Neural progenitor cell (in vitro differentiated cells): ENCODE measurements around the gene SAP30L. TPM values are rescaled to one million over a fixed set of nuclear protein-coding genes. Genes with fewer than 3 reads are reported as not detected.

Source experiments
- DNase-seq: peaks from one replicate; pipeline ENCODE4 v3.0.0-alpha.2; 2016; ENCODE audit warnings: low spot score
- H2AFZ ChIP-seq: fragments of 200-600 bp; sonication (generic); replicated peaks from 2 replicates; pipeline ENCODE4 v1.6.1; 2016; ENCODE audit warnings: antibody characterized with exemption
- H3F3A ChIP-seq: fragments of 200-600 bp; sonication (generic); 2 replicates; pipeline ENCODE4 v1.6.1; 2016; ENCODE audit warnings: antibody characterized with exemption, low read depth
- H3K27ac ChIP-seq: fragments of 200-600 bp; sonication (generic); 2 replicates; pipeline ENCODE4 v1.5.1; 2016; ENCODE audit warnings: mild to moderate bottlenecking
- H3K27me3 ChIP-seq: fragments of 200-600 bp; sonication (generic); 2 replicates; pipeline ENCODE4 v1.6.1; 2016; ENCODE audit warnings: mild to moderate bottlenecking, moderate library complexity
- H3K36me3 ChIP-seq: fragments of 200-600 bp; sonication (generic); 2 replicates; pipeline ENCODE4 v1.5.1; 2016
- H3K4me1 ChIP-seq: fragments of 200-600 bp; sonication (generic); 2 replicates; pipeline ENCODE4 v1.6.1; 2016; ENCODE audit warnings: mixed run types
- H3K4me2 ChIP-seq: fragments of 200-600 bp; sonication (generic); 2 replicates; pipeline ENCODE4 v1.6.1; 2016
- H3K4me3 ChIP-seq: fragments of 200-600 bp; sonication (generic); 2 replicates; pipeline ENCODE4 v1.5.1; 2016
- H3K79me2 ChIP-seq: fragments of 200-600 bp; sonication (generic); 2 replicates; pipeline ENCODE4 v1.6.1; 2016; ENCODE audit warnings: low read depth
- H3K9ac ChIP-seq: fragments of 200-600 bp; sonication (generic); 2 replicates; pipeline ENCODE4 v1.6.1; 2016
- H3K9me3 ChIP-seq: fragments of 200-600 bp; sonication (generic); 2 replicates; pipeline ENCODE4 v1.5.1; 2016; ENCODE audit warnings: low read depth
- H4K20me1 ChIP-seq: fragments of 200-600 bp; sonication (generic); 2 replicates; pipeline ENCODE4 v1.6.1; 2016; ENCODE audit warnings: low read depth
- H3K27ac Mint-ChIP-seq: 3 replicates; pipeline ENCODE4 v1.8.0; 2021; ENCODE audit warnings: mixed read lengths
- H3K27me3 Mint-ChIP-seq: 2 replicates; pipeline ENCODE4 v1.8.0; 2022; ENCODE audit warnings: low read depth, mild to moderate bottlenecking, inconsistent platforms, moderate library complexity, mixed read lengths; ENCODE audit not compliant: insufficient read depth
- H3K36me3 Mint-ChIP-seq: 3 replicates; pipeline ENCODE4 v1.8.0; 2021; ENCODE audit warnings: mixed read lengths
- H3K4me1 Mint-ChIP-seq: 3 replicates; pipeline ENCODE4 v1.8.0; 2021; ENCODE audit warnings: mixed read lengths
- H3K4me3 Mint-ChIP-seq: 3 replicates; pipeline ENCODE4 v1.8.0; 2021; ENCODE audit warnings: mild to moderate bottlenecking, moderate library complexity, mixed read lengths
- H3K9me3 Mint-ChIP-seq: 3 replicates; pipeline ENCODE4 v1.8.0; 2020; ENCODE audit warnings: mixed read lengths
- EZH2 ChIP-seq: fragments of 200-600 bp; sonication (generic); IDR thresholded peaks from 2 replicates; pipeline ENCODE4 v1.6.1; 2017; ENCODE audit warnings: antibody characterized with exemption, mild to moderate bottlenecking, moderate library complexity
- EZH2phosphoT487 ChIP-seq: fragments of 200-600 bp; sonication (generic); IDR thresholded peaks from 2 replicates; pipeline ENCODE4 v1.6.1; 2017; ENCODE audit warnings: antibody characterized with exemption
- total RNA-seq: library from RNA; depleted of rRNA; stranded (reverse); fragments of >200 nt; gene quantifications from 2 replicates; pipeline ENCODE4 v1.2.3, GENCODE V29; 2015; ENCODE audit warnings: low replicate concordance
- TF ChIP-seq, protein P1 (sequence below): fragments of 200-600 bp; sonication (generic); IDR thresholded peaks from 2 replicates; pipeline ENCODE4 v1.5.1; 2017; ENCODE audit warnings: antibody characterized with exemption, mild to moderate bottlenecking

SAP30L gene
- total RNA-seq, 1 donor from 2014 or later = 13.2 TPM

DNA sequence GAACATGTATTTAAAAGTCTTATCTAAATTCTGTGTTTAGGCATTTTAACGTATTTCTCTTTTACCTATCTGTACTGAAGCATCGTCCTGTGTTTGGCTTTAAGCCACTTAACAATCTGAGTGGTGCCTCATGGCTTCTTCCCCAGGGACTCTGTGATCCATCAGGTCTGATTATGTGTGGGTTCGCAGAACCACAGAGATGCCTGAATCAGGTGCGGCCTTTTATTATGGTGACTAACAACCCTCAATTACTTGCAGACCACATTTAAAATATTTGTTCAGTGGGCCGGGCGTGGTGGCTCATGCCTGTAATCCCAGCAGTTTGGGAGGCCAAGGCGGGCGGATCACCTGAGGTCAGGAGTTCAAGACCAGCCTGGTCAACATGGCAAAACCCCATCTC is 39.6 kb upstream of the SAP30L start:
- Histone ChIP-seq H3K79me2 (no peaks in the 10 kb centered on the region), H3K36me3 (no peaks in the 10 kb centered on the region), H3K27ac (no peak overlapping the region), H3K4me3 (no peak overlapping the region), H3K27me3 (peaks cover 7% of the 10 kb centered on the region), H2AFZ (no peak overlapping the region), H3K4me1 (peaks cover 14% of the 10 kb centered on the region), H3K4me2 (no peak overlapping the region), H3F3A (peaks cover 18% of the 10 kb centered on the region), H3K9me3 (no peaks in the 10 kb centered on the region), H4K20me1 (peaks cover 12% of the 10 kb centered on the region), H3K9ac (no peak overlapping the region)
- Mint-ChIP-seq H3K4me3 (no peak overlapping the region), H3K4me1 (peaks cover 20% of the 10 kb centered on the region), H3K36me3 (peaks cover 9% of the 10 kb centered on the region), H3K27me3 (peaks cover 5% of the 10 kb centered on the region), H3K9me3 (no peaks in the 10 kb centered on the region), H3K27ac (no peak overlapping the region)
- DNase-seq = no peak
- TF ChIP-seq EZH2 (no peak), EZH2phosphoT487 (no peak)
- TF ChIP-seq, protein P1, sequence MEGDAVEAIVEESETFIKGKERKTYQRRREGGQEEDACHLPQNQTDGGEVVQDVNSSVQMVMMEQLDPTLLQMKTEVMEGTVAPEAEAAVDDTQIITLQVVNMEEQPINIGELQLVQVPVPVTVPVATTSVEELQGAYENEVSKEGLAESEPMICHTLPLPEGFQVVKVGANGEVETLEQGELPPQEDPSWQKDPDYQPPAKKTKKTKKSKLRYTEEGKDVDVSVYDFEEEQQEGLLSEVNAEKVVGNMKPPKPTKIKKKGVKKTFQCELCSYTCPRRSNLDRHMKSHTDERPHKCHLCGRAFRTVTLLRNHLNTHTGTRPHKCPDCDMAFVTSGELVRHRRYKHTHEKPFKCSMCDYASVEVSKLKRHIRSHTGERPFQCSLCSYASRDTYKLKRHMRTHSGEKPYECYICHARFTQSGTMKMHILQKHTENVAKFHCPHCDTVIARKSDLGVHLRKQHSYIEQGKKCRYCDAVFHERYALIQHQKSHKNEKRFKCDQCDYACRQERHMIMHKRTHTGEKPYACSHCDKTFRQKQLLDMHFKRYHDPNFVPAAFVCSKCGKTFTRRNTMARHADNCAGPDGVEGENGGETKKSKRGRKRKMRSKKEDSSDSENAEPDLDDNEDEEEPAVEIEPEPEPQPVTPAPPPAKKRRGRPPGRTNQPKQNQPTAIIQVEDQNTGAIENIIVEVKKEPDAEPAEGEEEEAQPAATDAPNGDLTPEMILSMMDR = no peak

DNA sequence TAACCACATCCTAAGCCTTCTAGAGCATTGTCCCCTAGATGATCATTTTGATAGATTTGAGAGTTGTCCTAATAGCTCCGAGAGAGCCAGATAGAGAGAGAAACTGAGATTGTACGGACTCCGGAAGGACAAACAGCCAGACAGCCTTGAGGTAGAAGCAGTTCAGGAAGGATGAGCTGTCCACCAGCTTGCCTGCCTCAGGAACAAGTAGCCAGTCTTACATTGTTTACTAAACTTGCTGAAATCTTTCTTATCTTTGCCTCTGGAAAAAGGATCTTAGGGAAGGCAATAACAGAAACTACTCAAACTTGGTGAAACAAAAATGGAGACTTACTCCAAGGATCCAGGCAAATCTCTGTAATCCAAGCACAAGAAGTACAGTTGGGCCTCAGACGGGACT is 39.0 kb upstream of the SAP30L start:
- H3K27me3 Mint-ChIP-seq = peaks cover 5% of the 10 kb centered on the region
- peaks cover 12% of the 10 kb centered on the region for H4K20me1 ChIP-seq
- H3K9ac ChIP-seq = no peak overlapping the region
- H3K79me2 ChIP-seq = no peaks in the 10 kb centered on the region
- H2AFZ ChIP-seq = no peak overlapping the region
- H3K27ac ChIP-seq = no peak overlapping the region
- H3K9me3 Mint-ChIP-seq = no peaks in the 10 kb centered on the region
- peaks cover 15% of the 10 kb centered on the region for H3K4me1 Mint-ChIP-seq
- no peaks in the 10 kb centered on the region for H3K9me3 ChIP-seq
- H3K4me3 Mint-ChIP-seq = no peak overlapping the region
- H3K36me3 Mint-ChIP-seq = peaks cover 10% of the 10 kb centered on the region
- H3K4me1 ChIP-seq = peaks cover 14% of the 10 kb centered on the region
- peaks cover 18% of the 10 kb centered on the region for H3F3A ChIP-seq
- H3K27me3 ChIP-seq = peaks cover 7% of the 10 kb centered on the region
- no peak overlapping the region for H3K27ac Mint-ChIP-seq
- H3K4me3 ChIP-seq = no peak overlapping the region
- H3K36me3 ChIP-seq = no peaks in the 10 kb centered on the region
- no peak for DNase-seq
- TF ChIP-seq EZH2phosphoT487 = no peak
- TF ChIP-seq EZH2 = no peak
- TF ChIP-seq, protein P1 = no peak
- no peak overlapping the region for H3K4me2 ChIP-seq

DNA sequence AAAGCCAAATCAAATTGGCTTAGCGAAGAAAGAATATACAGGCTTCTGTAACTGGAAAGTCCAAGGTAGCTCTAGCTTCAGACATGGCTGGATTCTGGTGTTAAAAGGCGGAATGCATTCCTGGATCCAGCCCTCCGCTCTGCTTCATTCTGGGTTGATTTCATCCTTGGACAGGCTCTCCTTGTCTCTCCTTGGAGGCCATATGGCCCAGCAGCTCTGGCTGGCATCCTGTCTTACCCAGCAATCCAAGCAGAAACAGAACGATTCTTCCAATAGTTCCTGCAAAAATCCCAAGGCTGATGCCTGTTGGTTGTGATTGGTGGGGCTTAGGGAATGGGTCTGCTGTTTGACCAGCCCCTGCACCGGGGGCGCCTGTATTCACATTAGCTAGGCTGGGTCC is 37.0 kb upstream of the SAP30L start:
- H3K27ac ChIP-seq = no peak overlapping the region
- H3K4me2 ChIP-seq = no peak overlapping the region
- H3K4me1 ChIP-seq = peaks cover 12% of the 10 kb centered on the region
- H3K9me3 Mint-ChIP-seq = no peaks in the 10 kb centered on the region
- TF ChIP-seq EZH2 = no peak
- no peak overlapping the region for H2AFZ ChIP-seq
- H3K27me3 Mint-ChIP-seq = peaks cover 2% of the 10 kb centered on the region
- no peak for DNase-seq
- H3F3A ChIP-seq = peaks cover 12% of the 10 kb centered on the region
- H3K4me3 ChIP-seq = no peak overlapping the region
- H3K36me3 ChIP-seq = no peaks in the 10 kb centered on the region
- H3K9ac ChIP-seq = no peak overlapping the region
- H4K20me1 ChIP-seq = peaks cover 8% of the 10 kb centered on the region
- peaks cover 17% of the 10 kb centered on the region for H3K36me3 Mint-ChIP-seq
- no peak overlapping the region for H3K27ac Mint-ChIP-seq
- no peaks in the 10 kb centered on the region for H3K9me3 ChIP-seq
- H3K4me1 Mint-ChIP-seq = peaks cover 14% of the 10 kb centered on the region
- H3K4me3 Mint-ChIP-seq = no peak overlapping the region
- H3K79me2 ChIP-seq = no peaks in the 10 kb centered on the region
- peaks cover 7% of the 10 kb centered on the region for H3K27me3 ChIP-seq

DNA sequence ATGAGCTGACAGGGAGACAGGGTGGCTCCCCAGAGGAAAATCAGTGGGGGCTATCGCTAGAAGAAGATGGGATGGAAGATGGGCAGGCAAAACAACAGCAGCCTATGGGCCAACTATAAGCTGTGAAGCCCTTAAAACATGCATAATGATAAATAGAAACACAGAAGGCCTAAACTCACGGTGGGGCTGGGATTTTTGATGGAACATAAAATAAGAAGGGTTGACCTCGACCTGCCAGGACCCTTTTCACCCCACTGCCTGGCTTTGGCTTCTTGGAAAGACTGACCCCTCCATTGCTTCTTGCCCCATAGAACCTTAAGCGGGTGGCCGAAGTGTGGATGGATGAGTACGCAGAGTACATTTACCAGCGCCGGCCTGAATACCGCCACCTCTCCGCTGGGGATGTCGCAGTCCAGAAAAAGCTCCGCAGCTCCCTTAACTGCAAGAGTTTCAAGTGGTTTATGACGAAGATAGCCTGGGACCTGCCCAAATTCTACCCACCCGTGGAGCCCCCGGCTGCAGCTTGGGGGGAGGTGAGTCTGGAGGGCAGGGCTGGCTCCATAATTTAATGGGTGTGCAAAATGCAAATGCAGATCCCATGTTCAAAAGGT is 36.5 kb upstream of the SAP30L start:
- Mint-ChIP-seq H3K27me3 (peaks cover 2% of the 10 kb centered on the region), H3K27ac (no peak overlapping the region), H3K4me1 (peaks cover 9% of the 10 kb centered on the region), H3K4me3 (no peak overlapping the region), H3K9me3 (no peaks in the 10 kb centered on the region), H3K36me3 (peaks cover 21% of the 10 kb centered on the region)
- DNase-seq = no peak
- no peak for TF ChIP-seq EZH2
- TF ChIP-seq EZH2phosphoT487 = no peak
- TF ChIP-seq, protein P1 = no peak
- Histone ChIP-seq H3K9ac (no peak overlapping the region), H3K9me3 (no peaks in the 10 kb centered on the region), H3K27ac (no peak overlapping the region), H3K4me2 (no peak overlapping the region), H3K4me1 (peaks cover 7% of the 10 kb centered on the region), H3K27me3 (peaks cover 7% of the 10 kb centered on the region), H3F3A (peaks cover 7% of the 10 kb centered on the region), H4K20me1 (peaks cover 4% of the 10 kb centered on the region), H3K4me3 (no peak overlapping the region), H3K36me3 (no peaks in the 10 kb centered on the region), H3K79me2 (no peaks in the 10 kb centered on the region), H2AFZ (no peak overlapping the region)
